OCI-LY3 (cell line): ENCODE measurements around the gene ANO10.

Source experiments
- EZH2phosphoT487 ChIP-seq: fragments of 200-600 bp; shearing (Covaris generic); IDR thresholded peaks from 2 replicates; pipeline ENCODE4 v1.6.1; 2018; ENCODE audit warnings: antibody characterized with exemption, mixed run types, low read depth
- TF ChIP-seq, protein P1 (sequence below): fragments of 200-600, 300-600 bp; sonication (generic); IDR thresholded peaks from 2 replicates; pipeline ENCODE4 v1.5.1; 2014; ENCODE audit warnings: antibody characterized with exemption, low read length, low read depth

DNA sequence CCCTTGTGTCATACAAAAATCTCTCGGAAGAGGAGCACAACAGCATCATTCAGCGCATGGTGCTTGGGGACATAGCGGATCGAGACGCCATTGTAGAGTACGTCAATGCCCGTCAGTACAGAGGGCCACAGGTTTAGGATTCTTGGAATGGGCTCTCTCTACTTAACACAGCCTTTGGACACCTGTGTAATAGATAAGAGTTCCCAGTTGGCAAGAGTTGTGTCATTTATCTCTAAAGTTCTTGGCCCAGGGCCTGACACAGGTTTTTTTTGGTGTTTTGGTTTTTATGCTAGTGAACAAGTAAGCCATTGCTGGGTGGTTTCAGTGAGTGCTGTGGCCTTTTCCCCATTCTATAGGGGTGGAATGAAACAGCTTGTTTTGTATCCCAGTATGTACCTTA lies 281.4 kb downstream of the ANO10 start:
- TF ChIP-seq, protein P1, sequence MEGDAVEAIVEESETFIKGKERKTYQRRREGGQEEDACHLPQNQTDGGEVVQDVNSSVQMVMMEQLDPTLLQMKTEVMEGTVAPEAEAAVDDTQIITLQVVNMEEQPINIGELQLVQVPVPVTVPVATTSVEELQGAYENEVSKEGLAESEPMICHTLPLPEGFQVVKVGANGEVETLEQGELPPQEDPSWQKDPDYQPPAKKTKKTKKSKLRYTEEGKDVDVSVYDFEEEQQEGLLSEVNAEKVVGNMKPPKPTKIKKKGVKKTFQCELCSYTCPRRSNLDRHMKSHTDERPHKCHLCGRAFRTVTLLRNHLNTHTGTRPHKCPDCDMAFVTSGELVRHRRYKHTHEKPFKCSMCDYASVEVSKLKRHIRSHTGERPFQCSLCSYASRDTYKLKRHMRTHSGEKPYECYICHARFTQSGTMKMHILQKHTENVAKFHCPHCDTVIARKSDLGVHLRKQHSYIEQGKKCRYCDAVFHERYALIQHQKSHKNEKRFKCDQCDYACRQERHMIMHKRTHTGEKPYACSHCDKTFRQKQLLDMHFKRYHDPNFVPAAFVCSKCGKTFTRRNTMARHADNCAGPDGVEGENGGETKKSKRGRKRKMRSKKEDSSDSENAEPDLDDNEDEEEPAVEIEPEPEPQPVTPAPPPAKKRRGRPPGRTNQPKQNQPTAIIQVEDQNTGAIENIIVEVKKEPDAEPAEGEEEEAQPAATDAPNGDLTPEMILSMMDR: no peak
- TF ChIP-seq EZH2phosphoT487: no peak
